ENCODE results near the gene BPIFB3.

BPIFB3 gene

GRCh38 chr20:33065785-33066184 is 12.1 kb downstream of the BPIFB3 start:
- TF ChIP-seq CTCF (IDR thresholded peaks at IDR 0.05) = no peak

GRCh38 chr20:33067806-33068205 is 14.1 kb downstream of the BPIFB3 start:
- no peak for TF ChIP-seq CTCF (IDR thresholded peaks at IDR 0.05)

GRCh38 chr20:33068251-33068939 is 14.7 kb downstream of the BPIFB3 start:
- no peak for TF ChIP-seq CTCF (IDR thresholded peaks at IDR 0.05)

GRCh38 chr20:33069673-33070072 is 16.0 kb downstream of the BPIFB3 start:
- TF ChIP-seq CTCF (IDR thresholded peaks at IDR 0.05) = no peak

- no peak for TF ChIP-seq CTCF (IDR thresholded peaks at IDR 0.05)
These were observed 16.7 kb downstream of the BPIFB3 start for GRCh38 chr20:33070111-33071053.

GRCh38 chr20:33071198-33071597 is 17.5 kb downstream of the BPIFB3 start:
- TF ChIP-seq CTCF (IDR thresholded peaks at IDR 0.05) = no peak

- no peak for TF ChIP-seq CTCF (IDR thresholded peaks at IDR 0.05)
These were observed 18.7 kb downstream of the BPIFB3 start for GRCh38 chr20:33072362-33072761.
